Heart left ventricle (tissue), 16 donors: ENCODE data around the gene ZNF787. TPM values are rescaled to one million over a fixed set of nuclear protein-coding genes. Genes with fewer than 3 reads are reported as not detected.

Experiments used
- ATAC-seq, 4 donors: fragments of 200-7000 bp; cut with Tn5 transposase; one replicate each; pipeline ENCODE4 v1.9.1; 2020 to 2022; ENCODE audit warnings: moderate library complexity in 4 of 4, mild to moderate bottlenecking in 3 of 4, moderate number of reproducible peaks in 1 of 4
- DNase-seq, 5 donors: peaks; one replicate each; pipeline ENCODE4 v3.0.0-alpha.2; 2020
- H3K27ac ChIP-seq, 12 donors: fragments of 200-600 bp; sonication (generic) in 4 of 12; one replicate each; pipeline versions ENCODE4 v1.5.0 to v1.8.0; 2016 to 2022; ENCODE audit warnings: mild to moderate bottlenecking in 2 of 12
- H3K27me3 ChIP-seq, 9 donors: fragments of 200-600 bp; sonication (generic) in 2 of 9; one replicate each; pipeline versions ENCODE4 v1.5.1 to v1.8.0; 2016 to 2022; ENCODE audit warnings: mild to moderate bottlenecking in 3 of 9
- H3K36me3 ChIP-seq, 9 donors: fragments of 200-600 bp; sonication (generic) in 2 of 9; one replicate each; pipeline versions ENCODE4 v1.5.0 to v1.8.0; 2018 to 2022; ENCODE audit warnings: mild to moderate bottlenecking in 2 of 9
- H3K4me1 ChIP-seq, 12 donors: fragments of 200-600 bp; sonication (generic) in 4 of 12; one replicate each; pipeline versions ENCODE4 v1.5.0 to v1.8.0; 2016 to 2022; ENCODE audit warnings: mild to moderate bottlenecking in 3 of 12
- H3K4me3 ChIP-seq, 12 donors: fragments of 200-600 bp; sonication (generic) in 4 of 12; one replicate each; pipeline versions ENCODE4 v1.5.0 to v1.8.0; 2017 to 2022; ENCODE audit warnings: mild to moderate bottlenecking in 9 of 12, moderate library complexity in 4 of 12
- H3K9me3 ChIP-seq, 12 donors: fragments of 200-600 bp; sonication (generic) in 4 of 12; one replicate each; pipeline versions ENCODE4 v1.5.0 to v1.8.0; 2016 to 2022; ENCODE audit warnings: mild to moderate bottlenecking in 1 of 12
- POLR2A ChIP-seq, 2 donors: fragments of 450-650 bp; IDR thresholded peaks; one replicate each; pipeline ENCODE4 v1.6.1; 2017; ENCODE audit warnings: antibody characterized with exemption in 2 of 2, mild to moderate bottlenecking in 2 of 2, moderate library complexity in 2 of 2
- WGBS, 4 donors: extraction: QIAGEN DNeasy Blood & Tissue Kit in 2 of 4; methylation state at CpG; one replicate each; pipeline versions ENCODE4 v1.1.5 to v1.1.7; 2013 to 2018; 5-methylcytosine and 5-hydroxymethylcytosine counted together
- intact Hi-C, 10 donors: fragments of 100-400 bp; cut with DNase I; formaldehyde crosslinking; loops; one replicate each; pipeline versions ENCODE4 v1.11.1 to v1.14.2; 2022
- polyA plus RNA-seq, 2 donors: library from polyadenylated mRNA; stranded (reverse); fragments of 200-250 nt; gene quantifications; one replicate each; pipeline ENCODE4 v1.2.3, GENCODE V29; 2013
- total RNA-seq, 9 donors: library from RNA; depleted of rRNA in 2 of 9; stranded (reverse); fragments of >200 nt in 2 of 9; fragmentation: NEBNext Ultra II Directional in 3 of 9; extraction: Animal tissue kit (Norgen Biotek cat#: 25700) in 3 of 9; gene quantifications; one replicate each; pipeline versions ENCODE4 v1.1.0 to v1.2.4, GENCODE V29; 2016 to 2023
- TF ChIP-seq, protein P1 (sequence below), 12 donors: fragments of 200-600 bp; sonication (generic) in 4 of 12; IDR thresholded peaks; one replicate each; pipeline versions ENCODE4 v1.5.0 to v1.8.0; 2018 to 2022; ENCODE audit warnings: antibody characterized with exemption in 12 of 12, mild to moderate bottlenecking in 5 of 12
- donor health status: ischemic (EF 13 %, LVEDD 7.1; RV severe dilation, severe dysfunction).
- donor health status: healthy with polysubstance abuse.
- donor health status: DM: no; HTN: yes; CAD: no.
- donor health status: DM: no; HTN: no; CAD: no.
- donor health status: ischemic (EF 25% LVEDD 6.9; RV normal size, moderate dysfunction).
- donor health status: ischemic (EF 25% LVEDD 5.7; RV mildly dilated, moderate dysfunction).
- donor health status: healthy.
- donor health status: DM: yes; HTN: yes; CAD: no.
- donor health status: ischemic (EF 35%, LVEDD 5.7; RV mildly dilated, moderate dysfunction).
- donor health status: nonischemic (EF 11% LVEDD 7.7; RV severe dilation, severe dysfunction).
- donor health status: DM: yes; HTN: yes; CAD: no.
- donor health status: PGD.
- donor health status: ischemic (EF 29% LVEDD 5.4; RV normal size, mild dysfunction).
- donor health status: nonischemic (EF 23%, LVEDD 6.1; RV moderate dilation, normal function).

The ZNF787 gene
- total and polyA plus RNA-seq, 11 donors = 11.6 to 40.8 (median 25.3) TPM

DNA sequence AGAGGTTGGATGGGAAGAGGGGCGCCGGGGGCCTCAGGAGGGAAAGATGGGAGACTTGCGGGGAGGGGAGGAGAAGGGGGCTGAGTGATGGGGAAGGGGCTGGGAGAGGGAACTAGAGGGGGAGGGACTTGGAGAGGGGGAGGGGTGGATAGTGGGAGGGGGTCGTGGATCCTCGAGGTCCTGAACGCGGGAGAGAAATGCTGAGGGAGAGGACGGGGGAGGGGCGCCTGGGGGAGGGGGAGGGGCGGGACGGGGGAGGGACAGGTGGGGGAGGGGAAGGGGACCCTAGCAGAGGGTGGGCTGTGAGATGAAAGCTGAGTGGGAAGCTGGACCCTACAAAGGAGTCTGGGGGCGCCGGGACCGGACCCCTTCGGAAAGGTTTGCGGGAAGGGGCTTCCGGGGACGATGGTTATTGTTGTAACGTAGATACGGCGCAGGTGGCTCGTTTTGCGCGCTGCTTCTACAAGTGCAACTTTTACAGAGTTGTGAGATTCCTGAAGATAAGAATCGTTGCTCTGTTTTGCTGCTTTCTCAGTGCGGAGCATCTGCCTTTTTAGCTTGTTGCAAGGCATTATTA is 20.4 kb upstream of the ZNF787 start:
- WGBS, 4 donors = 1 to 4% (median 2%) methylated on average over 24 to 26 of the region's 26 CpGs
- Histone ChIP-seq H3K36me3 (peaks cover 0 to 4% (median 0%) of the 10 kb centered on the region in 9 donors), H3K27ac (peak overlapping the region; percentile 67 to 95 (median 86)), H3K4me3 (peak overlapping the region; percentile 31 to 87 (median 68)), H3K4me1 (peaks cover 0 to 30% (median 12%) of the 10 kb centered on the region in 12 donors), H3K9me3 (no peaks in the 10 kb centered on the region), H3K27me3 (no peaks in the 10 kb centered on the region)
- intact Hi-C loops = loop anchor here in 3 of 10 donors (2.0 to 5.0 kb wide), 2 partner anchors 21 to 34 kb away; partner anchors contain the start of gene ZNF787 (in 2 of the 3)
- DNase-seq = peak in 1 of 5 donors; percentile 25
- no peak for ATAC-seq
- no peak for TF ChIP-seq POLR2A (IDR thresholded peaks at IDR 0.05)
- TF ChIP-seq, protein P1, sequence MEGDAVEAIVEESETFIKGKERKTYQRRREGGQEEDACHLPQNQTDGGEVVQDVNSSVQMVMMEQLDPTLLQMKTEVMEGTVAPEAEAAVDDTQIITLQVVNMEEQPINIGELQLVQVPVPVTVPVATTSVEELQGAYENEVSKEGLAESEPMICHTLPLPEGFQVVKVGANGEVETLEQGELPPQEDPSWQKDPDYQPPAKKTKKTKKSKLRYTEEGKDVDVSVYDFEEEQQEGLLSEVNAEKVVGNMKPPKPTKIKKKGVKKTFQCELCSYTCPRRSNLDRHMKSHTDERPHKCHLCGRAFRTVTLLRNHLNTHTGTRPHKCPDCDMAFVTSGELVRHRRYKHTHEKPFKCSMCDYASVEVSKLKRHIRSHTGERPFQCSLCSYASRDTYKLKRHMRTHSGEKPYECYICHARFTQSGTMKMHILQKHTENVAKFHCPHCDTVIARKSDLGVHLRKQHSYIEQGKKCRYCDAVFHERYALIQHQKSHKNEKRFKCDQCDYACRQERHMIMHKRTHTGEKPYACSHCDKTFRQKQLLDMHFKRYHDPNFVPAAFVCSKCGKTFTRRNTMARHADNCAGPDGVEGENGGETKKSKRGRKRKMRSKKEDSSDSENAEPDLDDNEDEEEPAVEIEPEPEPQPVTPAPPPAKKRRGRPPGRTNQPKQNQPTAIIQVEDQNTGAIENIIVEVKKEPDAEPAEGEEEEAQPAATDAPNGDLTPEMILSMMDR (IDR thresholded peaks at IDR 0.05) = no peak

DNA sequence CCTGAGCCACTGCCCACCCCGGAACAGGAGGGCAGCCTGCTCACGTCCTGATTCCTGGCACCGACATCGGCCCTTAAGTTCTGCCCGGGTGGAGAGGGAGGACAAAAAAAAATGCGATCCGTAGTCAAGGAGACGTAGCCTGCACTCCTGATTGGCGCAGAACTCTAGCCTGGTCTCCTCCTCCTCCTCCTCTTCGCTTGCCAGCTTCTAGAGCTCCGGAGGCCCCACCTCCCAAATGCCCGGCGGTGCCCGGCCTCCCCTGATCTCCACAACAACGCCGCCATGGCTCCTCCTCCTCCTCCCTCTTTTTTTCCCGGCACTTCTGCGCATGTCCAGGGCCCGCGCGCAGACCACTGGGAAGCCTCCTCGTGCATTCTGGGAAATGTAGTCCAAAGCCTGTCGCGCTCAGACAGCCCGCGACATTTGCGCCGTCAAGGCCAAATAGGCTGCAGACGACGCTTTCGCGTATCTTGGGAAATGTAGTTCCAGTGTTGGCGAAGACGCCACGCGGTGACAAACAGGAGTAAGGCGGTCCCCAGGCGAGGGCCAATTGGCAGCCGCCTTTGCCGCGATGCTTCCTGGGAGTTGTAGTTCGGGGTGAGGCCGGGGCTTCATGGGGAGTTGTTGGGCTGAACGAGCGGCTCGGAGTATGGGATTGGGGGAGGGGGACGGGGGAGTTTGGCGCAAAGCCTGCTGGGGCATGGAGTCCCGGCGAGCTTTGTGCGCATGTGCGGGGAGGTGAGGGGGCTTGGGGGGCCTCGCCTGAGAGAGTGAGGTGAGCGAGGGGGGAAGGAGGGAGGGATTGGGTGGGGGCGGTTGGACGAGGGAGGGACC is 19.7 kb upstream of the ZNF787 start, which contains the start of gene ZNF444:
TSS of gene ZNF444 (plus strand) at position 705 of the 834 bp plus-strand sequence. CDS start 5,625 bp downstream, outside the sequence.
- whole genome bisulfite sequencing, 4 donors = 0 to 1% (median 1%) methylated on average over 45 to 56 of the region's 56 CpGs
- peak within 1 kb of the TSS; percentile 31 to 87 (median 68) for H3K4me3 ChIP-seq
- H3K4me1 ChIP-seq = peaks cover 0 to 28% (median 12%) of the 10 kb centered on the region in 12 donors
- peak within 1 kb of the TSS; percentile 67 to 95 (median 86) for H3K27ac ChIP-seq
- peak; percentile 99 to 100 (median 99) for DNase-seq
- no peaks in the 10 kb centered on the region for H3K27me3 ChIP-seq
- TF ChIP-seq, protein P1 (IDR thresholded peaks at IDR 0.05) = no peak
- TF ChIP-seq POLR2A (IDR thresholded peaks at IDR 0.05) = peak in 1 of 2 donors; percentile 61
- no peaks in the 10 kb centered on the region for H3K9me3 ChIP-seq
- no peaks in the 10 kb centered on the region for H3K36me3 ChIP-seq
- intact Hi-C loops = loop anchor here in 6 of 10 donors (1.0 to 5.0 kb wide), 4 partner anchors 18 to 33 kb away; partner anchors contain the start of gene ZNF787 (in 5 of the 6)
- peak; percentile 93 to 95 (median 94) for ATAC-seq

DNA sequence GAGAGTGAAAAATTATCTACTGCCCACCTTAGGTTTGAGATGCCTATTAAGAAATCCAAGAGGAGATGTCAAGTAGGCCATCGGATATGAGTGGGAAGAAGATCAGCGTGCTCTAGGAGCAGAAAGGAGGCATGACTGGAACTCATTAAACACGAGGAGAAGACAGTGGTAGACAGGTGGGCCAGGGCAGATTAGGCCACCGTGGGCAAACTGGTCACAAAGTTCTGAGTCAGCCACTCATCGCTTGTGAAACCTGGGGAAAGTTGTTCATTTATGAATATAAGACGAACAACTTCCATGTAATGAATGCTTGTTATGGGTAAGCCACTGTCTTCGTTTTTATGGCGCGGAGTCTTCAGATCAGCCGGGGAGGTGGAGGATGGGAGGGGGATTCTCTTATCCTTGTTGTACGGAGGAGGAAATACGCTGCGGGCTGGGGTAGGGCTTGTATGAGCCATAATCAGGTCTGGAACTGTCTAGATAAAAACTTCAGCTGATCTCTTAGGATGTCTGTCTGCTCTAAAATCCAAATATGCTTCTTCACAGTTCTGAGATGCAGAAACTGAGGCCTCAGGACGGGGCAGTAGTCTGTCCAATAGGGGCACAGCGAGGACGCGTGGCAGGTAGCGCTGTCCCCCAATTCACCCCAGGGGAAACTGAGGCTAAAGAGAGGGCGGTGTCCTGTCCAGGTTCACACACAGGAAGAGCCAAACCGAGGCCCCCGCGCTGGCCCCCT is 18.9 kb upstream of the ZNF787 start:
- TF ChIP-seq, protein P1 (IDR thresholded peaks at IDR 0.05) = no peak
- WGBS, 4 donors = 25 to 33% (median 29%) methylated on average over 22 of the region's 22 CpGs
- no peaks in the 10 kb centered on the region for H3K9me3 ChIP-seq
- DNase-seq (no peak), ATAC-seq (no peak)
- H3K27ac ChIP-seq = peak overlapping the region; percentile 67 to 95 (median 86)
- H3K4me3 ChIP-seq = peak overlapping the region; percentile 12 to 87 (median 68)
- peaks cover 0 to 24% (median 12%) of the 10 kb centered on the region in 12 donors for H3K4me1 ChIP-seq
- intact Hi-C loops = loop anchor here in 7 of 10 donors (1.0 to 5.0 kb wide), 5 partner anchors 18 to 38 kb away; partner anchors contain the start of gene ZNF787 (in 5 of the 7)
- H3K36me3 ChIP-seq = no peaks in the 10 kb centered on the region
- H3K27me3 ChIP-seq = no peaks in the 10 kb centered on the region
